Measurements from ENCODE around the gene PAQR8. TPM values are rescaled to one million over a fixed set of nuclear protein-coding genes. Genes with fewer than 3 reads are reported as not detected.

PAQR8 gene
- total RNA-seq, 1 donor from 2014 or later, result 6.1 TPM

GRCh38 chr6:52419809-52420667 is 58.1 kb downstream of the PAQR8 start, which contains the start of gene EFHC1:
TSS of gene EFHC1 (plus strand) at chr6:52420342. CDS start at chr6:52420411, 69 bp downstream.
- intact Hi-C loops (cut with DNase I), result loop anchor here (1.0 to 10.0 kb wide), 8 partner anchors 57 to 1127 kb away; partner anchors contain the start of genes GCLC, PAQR8 and TRAM2
- Histone ChIP-seq H3K27ac (peak within 1 kb of the TSS; percentile 82 to 84), H3K4me3 (peak within 1 kb of the TSS; percentile 71 to 95), H3K9me3 (no peaks in the 10 kb centered on the region), H3K36me3 (no peaks in the 10 kb centered on the region), H3K4me1 (peaks cover 2 to 7% of the 10 kb centered on the region in 2 donors), H3K27me3 (no peaks in the 10 kb centered on the region)
- TF ChIP-seq CTCF (IDR thresholded peaks at IDR 0.05), result no peak
- peak; percentile 96 to 99 for DNase-seq (ENCODE audit: low spot score in 2 of 2)

GRCh38 chr6:52420668-52421358 is 58.9 kb downstream of the PAQR8 start:
- Histone ChIP-seq H3K27ac (peak overlapping the region; percentile 65 to 66), H3K4me1 (peaks cover 2 to 7% of the 10 kb centered on the region in 2 donors), H3K36me3 (no peaks in the 10 kb centered on the region), H3K4me3 (peak overlapping the region; percentile 71 to 95), H3K27me3 (no peaks in the 10 kb centered on the region), H3K9me3 (no peaks in the 10 kb centered on the region)
- TF ChIP-seq CTCF (IDR thresholded peaks at IDR 0.05), result no peak
- DNase-seq (ENCODE audit: low spot score in 2 of 2), result peak in 1 of 2 donors; percentile 60
- intact Hi-C loops (cut with DNase I), result loop anchor here (1.0 to 10.0 kb wide), 7 partner anchors 58 to 1126 kb away; partner anchors contain the start of genes GCLC, PAQR8 and TRAM2

- no peak overlapping the region for H3K27ac ChIP-seq
- no peaks in the 10 kb centered on the region for H3K27me3 ChIP-seq
- no peaks in the 10 kb centered on the region for H3K9me3 ChIP-seq
- intact Hi-C loops (cut with DNase I), result loop anchor here (5.0 to 10.0 kb wide), 3 partner anchors 570 to 1125 kb away; partner anchors contain the start of gene GCLC
- TF ChIP-seq CTCF (IDR thresholded peaks at IDR 0.05), result no peak
- DNase-seq (ENCODE audit: low spot score in 2 of 2), result no peak
- peaks cover 2 to 7% of the 10 kb centered on the region in 2 donors for H3K4me1 ChIP-seq
- no peaks in the 10 kb centered on the region for H3K36me3 ChIP-seq
- no peak overlapping the region for H3K4me3 ChIP-seq
These were observed 60.2 kb downstream of the PAQR8 start for GRCh38 chr6:52422156-52422555.

- Histone ChIP-seq H3K27ac (peak overlapping the region; percentile 79), H3K27me3 (no peaks in the 10 kb centered on the region), H3K4me1 (peaks cover 2 to 7% of the 10 kb centered on the region in 2 donors), H3K36me3 (no peaks in the 10 kb centered on the region), H3K4me3 (no peak overlapping the region), H3K9me3 (no peaks in the 10 kb centered on the region)
- no peak for DNase-seq (ENCODE audit: low spot score in 2 of 2)
- no peak for TF ChIP-seq CTCF (IDR thresholded peaks at IDR 0.05)
- intact Hi-C loops (cut with DNase I), result loop anchor here (5.0 to 10.0 kb wide), 3 partner anchors 569 to 1124 kb away; partner anchors contain the start of gene GCLC
These were observed 61.5 kb downstream of the PAQR8 start for GRCh38 chr6:52423448-52423847.

DNA sequence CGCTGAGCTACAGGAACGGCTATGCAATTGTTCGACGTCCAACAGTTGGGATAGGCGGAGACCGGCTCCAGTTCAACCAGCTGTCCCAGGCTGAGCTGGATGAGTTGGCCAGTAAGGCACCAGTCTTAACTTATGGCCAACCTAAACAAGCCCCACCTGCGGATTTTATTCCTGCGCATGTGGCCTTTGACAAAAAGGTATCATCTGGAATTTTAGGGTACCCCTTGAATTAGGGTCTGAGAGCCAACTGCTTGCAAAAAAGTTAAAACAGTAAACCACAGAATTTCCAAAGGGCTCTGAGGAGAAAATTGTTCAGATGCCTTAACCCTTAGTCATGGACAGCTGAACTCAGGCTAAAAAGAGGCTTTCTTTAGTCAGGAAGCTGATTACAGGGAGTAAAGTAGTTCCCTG is 62.0 kb downstream of the PAQR8 start:
- H3K36me3 ChIP-seq, result no peaks in the 10 kb centered on the region
- peak overlapping the region; percentile 79 for H3K27ac ChIP-seq
- H3K9me3 ChIP-seq, result no peaks in the 10 kb centered on the region
- H3K4me3 ChIP-seq, result no peak overlapping the region
- no peaks in the 10 kb centered on the region for H3K27me3 ChIP-seq
- no peak for TF ChIP-seq CTCF (IDR thresholded peaks at IDR 0.05)
- intact Hi-C loops (cut with DNase I), result loop anchor here (5.0 to 10.0 kb wide), 3 partner anchors 568 to 1123 kb away; partner anchors contain the start of gene GCLC
- H3K4me1 ChIP-seq, result peaks cover 2 to 7% of the 10 kb centered on the region in 2 donors
- DNase-seq (ENCODE audit: low spot score in 2 of 2), result peak in 1 of 2 donors; percentile 73
